Thoracic aorta (tissue), 2 donors: ENCODE measurements around the gene MBD3. TPM values are rescaled to one million over a fixed set of nuclear protein-coding genes. Genes with fewer than 3 reads are reported as not detected.

Experiments
- ATAC-seq: fragments of 150-250 bp; one replicate; pipeline ENCODE4 v1.8.0; 2017; ENCODE audit warnings: low read depth; ENCODE audit not compliant: insufficient number of reproducible peaks, low FRiP score
- DNase-seq: peaks from one replicate; pipeline ENCODE4 v3.0.0-alpha.2; 2020; ENCODE audit warnings: low spot score
- H3K27ac ChIP-seq, 2 donors: fragments of 200-600 bp; sonication (generic); 1 replicate in 1 of 2; 2 replicates in 1 of 2; pipeline ENCODE4 v1.5.1; 2016; ENCODE audit warnings: mild to moderate bottlenecking in 2 of 2, moderate library complexity in 2 of 2
- H3K27me3 ChIP-seq: fragments of 200-600 bp; sonication (generic); replicated peaks from 2 replicates; pipeline ENCODE4 v1.6.0; 2016; ENCODE audit warnings: mild to moderate bottlenecking; ENCODE audit not compliant: insufficient read depth
- H3K36me3 ChIP-seq: fragments of 200-600 bp; sonication (generic); one replicate; pipeline ENCODE4 v1.5.1; 2016
- H3K4me1 ChIP-seq, 2 donors: fragments of 200-600 bp; sonication (generic); 1 replicate in 1 of 2; 2 replicates in 1 of 2; pipeline versions ENCODE4 v1.5.1 to v1.6.0; 2016; ENCODE audit warnings: low read depth in 2 of 2, mild to moderate bottlenecking in 1 of 2; ENCODE audit not compliant: control insufficient read depth in 1 of 2
- H3K4me3 ChIP-seq: fragments of 200-600 bp; sonication (generic); 2 replicates; pipeline ENCODE4 v1.5.1; 2016; ENCODE audit warnings: mild to moderate bottlenecking
- H3K9me3 ChIP-seq: fragments of 200-600 bp; sonication (generic); 2 replicates; pipeline ENCODE4 v1.5.1; 2016
- total RNA-seq, 2 donors: library from RNA; depleted of rRNA; stranded (reverse); fragments of >200 nt; gene quantifications; one replicate each; pipeline versions ENCODE4 v1.1.0 to v1.2.3, GENCODE V29; 2016
- TF ChIP-seq, protein P1 (sequence below): fragments of 200-600 bp; sonication (generic); IDR thresholded peaks from one replicate; pipeline ENCODE4 v1.5.1; 2019; ENCODE audit warnings: antibody characterized with exemption

MBD3 gene
- total RNA-seq, 2 donors from 2014 or later, result 97.8 to 102 TPM

DNA sequence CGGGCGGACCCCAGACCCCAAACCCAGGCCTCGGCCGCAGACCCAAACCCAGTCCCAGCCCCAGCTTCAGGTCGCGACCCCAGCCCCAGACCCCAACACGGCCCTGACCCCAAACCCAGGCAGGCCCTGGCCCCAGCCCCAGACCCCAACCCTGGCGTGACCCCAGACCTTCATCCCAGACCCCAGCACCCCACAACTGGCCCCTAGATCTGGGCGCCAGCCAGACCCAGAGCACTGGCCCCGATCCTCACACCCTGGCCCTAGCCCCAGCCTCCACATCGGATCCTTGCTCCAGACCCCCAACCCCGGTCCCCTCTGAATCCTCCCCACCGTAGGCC, 7.5 kb downstream of the MBD3 start:
- H3K27me3 ChIP-seq, result no peaks in the 10 kb centered on the region
- no peak for DNase-seq
- TF ChIP-seq, protein P1, sequence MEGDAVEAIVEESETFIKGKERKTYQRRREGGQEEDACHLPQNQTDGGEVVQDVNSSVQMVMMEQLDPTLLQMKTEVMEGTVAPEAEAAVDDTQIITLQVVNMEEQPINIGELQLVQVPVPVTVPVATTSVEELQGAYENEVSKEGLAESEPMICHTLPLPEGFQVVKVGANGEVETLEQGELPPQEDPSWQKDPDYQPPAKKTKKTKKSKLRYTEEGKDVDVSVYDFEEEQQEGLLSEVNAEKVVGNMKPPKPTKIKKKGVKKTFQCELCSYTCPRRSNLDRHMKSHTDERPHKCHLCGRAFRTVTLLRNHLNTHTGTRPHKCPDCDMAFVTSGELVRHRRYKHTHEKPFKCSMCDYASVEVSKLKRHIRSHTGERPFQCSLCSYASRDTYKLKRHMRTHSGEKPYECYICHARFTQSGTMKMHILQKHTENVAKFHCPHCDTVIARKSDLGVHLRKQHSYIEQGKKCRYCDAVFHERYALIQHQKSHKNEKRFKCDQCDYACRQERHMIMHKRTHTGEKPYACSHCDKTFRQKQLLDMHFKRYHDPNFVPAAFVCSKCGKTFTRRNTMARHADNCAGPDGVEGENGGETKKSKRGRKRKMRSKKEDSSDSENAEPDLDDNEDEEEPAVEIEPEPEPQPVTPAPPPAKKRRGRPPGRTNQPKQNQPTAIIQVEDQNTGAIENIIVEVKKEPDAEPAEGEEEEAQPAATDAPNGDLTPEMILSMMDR, result no peak
- ATAC-seq, result no peak
- no peaks in the 10 kb centered on the region for H3K9me3 ChIP-seq
- peaks cover 23% of the 10 kb centered on the region for H3K36me3 ChIP-seq
- no peak overlapping the region for H3K4me3 ChIP-seq
- no peak overlapping the region for H3K27ac ChIP-seq
- peaks cover 0 to 4% of the 10 kb centered on the region in 2 donors for H3K4me1 ChIP-seq

DNA sequence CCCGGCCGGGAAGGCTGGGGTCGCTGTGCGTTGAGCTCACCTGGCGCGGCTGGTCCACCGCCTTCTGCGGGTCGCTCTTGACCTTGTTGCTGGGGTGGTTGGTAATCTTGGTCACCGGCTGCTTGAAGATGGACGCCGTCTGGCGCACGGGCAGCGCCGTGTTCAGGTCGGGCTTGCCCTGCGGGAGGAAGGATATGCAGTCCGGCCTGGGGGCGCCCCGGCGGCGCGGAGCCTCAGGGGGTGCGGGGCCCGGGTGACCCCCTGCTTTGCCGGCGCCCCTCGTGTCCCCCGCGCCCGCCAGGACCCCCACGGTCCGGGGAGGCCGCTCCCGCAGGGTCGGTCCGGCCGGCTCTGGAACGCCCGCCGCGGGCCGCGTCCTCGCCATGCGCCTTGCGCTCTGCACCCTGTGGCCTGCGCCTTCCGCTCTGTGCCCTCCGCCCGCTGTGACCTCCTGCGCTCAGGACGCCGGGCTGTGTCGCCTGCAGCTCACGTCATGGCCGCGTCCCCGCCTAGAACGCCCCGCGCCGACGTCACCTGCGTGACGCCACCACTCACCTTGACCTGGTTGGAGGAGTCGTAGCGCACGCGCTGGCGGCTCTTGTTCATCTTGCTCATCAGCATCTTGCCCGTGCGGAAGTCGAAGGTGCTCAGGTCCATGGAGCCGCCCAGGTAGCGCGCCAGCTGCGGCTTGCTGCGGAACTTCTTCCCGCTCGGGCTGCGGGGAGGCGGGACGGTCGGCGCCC, 8.0 kb downstream of the MBD3 start:
- Histone ChIP-seq H3K4me3 (no peak overlapping the region), H3K27ac (no peak overlapping the region), H3K36me3 (peaks cover 29% of the 10 kb centered on the region), H3K27me3 (no peaks in the 10 kb centered on the region), H3K4me1 (no peaks in the 10 kb centered on the region), H3K9me3 (no peaks in the 10 kb centered on the region)
- TF ChIP-seq, protein P1, result no peak
- ATAC-seq (no peak), DNase-seq (no peak)

DNA sequence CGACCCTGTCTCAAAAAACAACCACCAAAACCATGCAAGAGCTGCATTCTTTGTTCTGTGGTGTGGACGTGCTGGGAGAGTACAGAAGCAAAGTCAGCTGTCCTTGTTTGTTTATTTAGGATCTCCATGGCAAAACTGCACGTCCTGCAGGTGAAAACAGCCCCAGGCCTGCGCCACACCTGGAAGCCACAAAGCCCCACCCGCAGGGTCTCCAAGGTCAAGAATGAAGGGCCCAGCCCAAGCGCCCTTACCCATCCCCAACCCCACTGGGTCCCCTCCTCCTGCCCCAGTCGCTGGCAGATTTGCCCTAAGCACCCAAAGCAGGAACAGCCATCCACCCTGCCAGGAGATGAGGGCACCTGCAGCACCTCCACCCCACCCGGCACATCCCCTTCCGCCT, 10.5 kb downstream of the MBD3 start:
- TF ChIP-seq, protein P1, result no peak
- no peak for ATAC-seq
- Histone ChIP-seq H3K4me1 (no peaks in the 10 kb centered on the region), H3K27ac (no peak overlapping the region), H3K9me3 (no peaks in the 10 kb centered on the region), H3K36me3 (peaks cover 45% of the 10 kb centered on the region), H3K4me3 (no peak overlapping the region), H3K27me3 (no peaks in the 10 kb centered on the region)
- no peak for DNase-seq

DNA sequence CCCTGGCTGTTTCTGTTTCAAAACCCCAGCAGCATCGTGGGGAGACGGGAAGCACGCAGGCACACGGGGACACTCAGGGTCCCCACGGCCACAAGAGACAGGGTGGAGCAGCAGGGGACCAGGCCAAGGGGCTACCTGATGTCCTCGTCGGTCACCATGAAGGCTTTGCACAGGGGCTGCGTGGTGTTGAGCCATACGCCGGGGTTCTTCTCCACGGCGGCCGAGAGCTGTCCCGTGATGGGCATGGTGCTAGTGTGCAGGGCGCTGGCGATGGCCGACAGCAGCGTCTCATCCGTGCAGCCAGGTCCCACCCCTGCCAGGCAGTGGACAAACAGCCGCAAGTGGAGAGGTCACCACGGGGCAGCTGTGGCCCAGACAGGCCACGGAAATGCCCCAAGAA, 11.7 kb downstream of the MBD3 start:
- H3K27me3 ChIP-seq, result no peaks in the 10 kb centered on the region
- H3K27ac ChIP-seq, result no peak overlapping the region
- ATAC-seq (no peak), DNase-seq (no peak)
- no peak overlapping the region for H3K4me3 ChIP-seq
- TF ChIP-seq, protein P1, result no peak
- no peaks in the 10 kb centered on the region for H3K4me1 ChIP-seq
- H3K9me3 ChIP-seq, result no peaks in the 10 kb centered on the region
- peaks cover 46% of the 10 kb centered on the region for H3K36me3 ChIP-seq

DNA sequence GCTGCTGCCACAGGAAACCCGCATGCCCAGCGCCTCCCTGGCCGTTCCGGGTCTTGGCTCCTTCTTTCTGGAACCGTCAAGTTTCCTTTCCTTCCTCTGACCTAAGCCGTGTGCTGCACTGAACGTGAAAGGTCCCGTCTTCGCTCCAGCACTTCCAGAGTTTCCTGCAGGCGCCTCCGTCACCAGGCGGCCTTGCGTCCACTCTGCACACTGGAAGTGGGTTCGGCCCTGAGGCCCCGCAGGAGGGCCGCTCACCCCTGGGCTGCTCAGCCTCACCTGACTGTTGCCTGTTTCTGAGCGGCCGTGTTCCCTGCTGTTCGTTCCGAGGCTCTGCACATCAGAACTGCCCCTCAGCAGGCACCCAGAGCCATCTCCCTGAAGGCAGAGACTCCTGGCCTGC, 12.3 kb downstream of the MBD3 start:
- H3K36me3 ChIP-seq, result peaks cover 46% of the 10 kb centered on the region
- ATAC-seq, result no peak
- H3K27me3 ChIP-seq, result no peaks in the 10 kb centered on the region

More for the DNA sequence above, 12.3 kb downstream of the MBD3 start:
- DNase-seq, result no peak
- H3K4me3 ChIP-seq, result no peak overlapping the region
- H3K27ac ChIP-seq, result no peak overlapping the region
- H3K4me1 ChIP-seq, result no peaks in the 10 kb centered on the region
- no peaks in the 10 kb centered on the region for H3K9me3 ChIP-seq
- TF ChIP-seq, protein P1, result no peak
